Osteocyte (in vitro differentiated cells): ENCODE data around the gene RETN. TPM values are rescaled to one million over a fixed set of nuclear protein-coding genes. Genes with fewer than 3 reads are reported as not detected.
A peak's percentile ranks its signal among the peaks of the same experiment; 100 is the strongest.

Experiments used
- DNase-seq: peaks from one replicate; pipeline ENCODE4 v3.0.0; 2021; ENCODE audit warnings: mixed read lengths; ENCODE audit not compliant: unreplicated experiment; ENCODE audit errors: extremely low spot score
- H3K27ac Mint-ChIP-seq: one replicate; pipeline ENCODE4 v1.8.0; 2021; ENCODE audit warnings: mild to moderate bottlenecking, mixed read lengths; ENCODE audit not compliant: unreplicated experiment
- H3K27me3 Mint-ChIP-seq: one replicate; pipeline ENCODE4 v1.8.0; 2021; ENCODE audit warnings: mixed read lengths; ENCODE audit not compliant: unreplicated experiment
- H3K36me3 Mint-ChIP-seq: one replicate; pipeline ENCODE4 v1.8.0; 2021; ENCODE audit warnings: mixed read lengths; ENCODE audit not compliant: unreplicated experiment
- H3K4me1 Mint-ChIP-seq: one replicate; pipeline ENCODE4 v1.8.0; 2021; ENCODE audit warnings: mixed read lengths; ENCODE audit not compliant: unreplicated experiment
- H3K4me3 Mint-ChIP-seq: one replicate; pipeline ENCODE4 v1.8.0; 2021; ENCODE audit warnings: mild to moderate bottlenecking, moderate library complexity, mixed read lengths; ENCODE audit not compliant: unreplicated experiment
- H3K9me3 Mint-ChIP-seq: one replicate; pipeline ENCODE4 v1.8.0; 2021; ENCODE audit warnings: mixed read lengths; ENCODE audit not compliant: unreplicated experiment
- CTCF ChIP-seq: fragments of 200-600 bp; sonication (generic); IDR thresholded peaks from 2 replicates; pipeline ENCODE4 v1.5.0; 2021; ENCODE audit warnings: antibody characterized with exemption, mild to moderate bottlenecking, moderate library complexity
- total RNA-seq: library from RNA; stranded (reverse); gene quantifications from 2 replicates; pipeline ENCODE4 v1.2.1, GENCODE V29; 2021

The RETN gene
- total RNA-seq, 1 donor from 2014 or later = not detected

GRCh38 chr19:7628589-7629311 lies 40.1 kb upstream of the RETN start:
- no peak for TF ChIP-seq CTCF
- Mint-ChIP-seq H3K27me3 (no peaks in the 10 kb centered on the region), H3K9me3 (no peaks in the 10 kb centered on the region), H3K4me3 (peak overlapping the region; percentile 96), H3K4me1 (peaks cover 30% of the 10 kb centered on the region), H3K27ac (peak overlapping the region; percentile 97), H3K36me3 (no peaks in the 10 kb centered on the region)
- no peak for DNase-seq

- H3K27ac Mint-ChIP-seq = peak within 1 kb of the TSS; percentile 97
- no peaks in the 10 kb centered on the region for H3K27me3 Mint-ChIP-seq
- peaks cover 30% of the 10 kb centered on the region for H3K4me1 Mint-ChIP-seq
- H3K9me3 Mint-ChIP-seq = no peaks in the 10 kb centered on the region
- no peak for TF ChIP-seq CTCF
- H3K4me3 Mint-ChIP-seq = peak within 1 kb of the TSS; percentile 96
- no peaks in the 10 kb centered on the region for H3K36me3 Mint-ChIP-seq
- peak; percentile 98 for DNase-seq
Measured at GRCh38 chr19:7629347-7630054, 39.3 kb upstream of the RETN start, which contains the start of the genes PET100 and XAB2. Gene PET100 (plus strand): TSS chr19:7629793. CDS start chr19:7629834, 41 bp downstream. Gene XAB2 (minus strand): TSS chr19:7629545. CDS start chr19:7629527, 18 bp downstream.

GRCh38 chr19:7631577-7631976 lies 37.3 kb upstream of the RETN start:
- Mint-ChIP-seq H3K4me3 (no peak overlapping the region), H3K4me1 (peaks cover 30% of the 10 kb centered on the region), H3K36me3 (no peaks in the 10 kb centered on the region), H3K27ac (no peak overlapping the region), H3K9me3 (no peaks in the 10 kb centered on the region), H3K27me3 (peaks cover 14% of the 10 kb centered on the region)
- no peak for DNase-seq
- no peak for TF ChIP-seq CTCF

GRCh38 chr19:7632340-7633203 lies 36.3 kb upstream of the RETN start:
- TF ChIP-seq CTCF = no peak
- Mint-ChIP-seq H3K36me3 (no peaks in the 10 kb centered on the region), H3K9me3 (no peaks in the 10 kb centered on the region), H3K27me3 (peaks cover 16% of the 10 kb centered on the region), H3K27ac (no peak overlapping the region), H3K4me1 (peaks cover 29% of the 10 kb centered on the region), H3K4me3 (no peak overlapping the region)
- DNase-seq = no peak
